RWPE2 (cell line): ENCODE measurements around the gene ADAP2.

Experiments used
- ATAC-seq: fragments of 200-7000 bp; cut with Tn5 transposase; 3 replicates; pipeline ENCODE4 v1.9.1; 2021; ENCODE audit warnings: low read depth
- DNase-seq: peaks from one replicate; pipeline ENCODE4 v3.0.0-alpha.2; 2020; ENCODE audit warnings: low spot score
- H3K27ac ChIP-seq: fragments of 450-650 bp; 2 replicates; pipeline ENCODE4 v1.5.1; 2017; ENCODE audit warnings: mild to moderate bottlenecking; ENCODE audit not compliant: poor library complexity, severe bottlenecking
- H3K27me3 ChIP-seq: fragments of 250-450 bp; sonication (Bioruptor Pico); 2 replicates; pipeline ENCODE4 v1.5.1; 2021; ENCODE audit warnings: mild to moderate bottlenecking, moderate library complexity; ENCODE audit not compliant: insufficient read depth, poor library complexity, severe bottlenecking
- H3K36me3 ChIP-seq: fragments of 250-450 bp; sonication (Bioruptor Pico); 2 replicates; pipeline ENCODE4 v1.5.1; 2020; ENCODE audit warnings: low read depth, mild to moderate bottlenecking, moderate library complexity
- H3K4me1 ChIP-seq: fragments of 250-450 bp; sonication (Bioruptor Pico); 2 replicates; pipeline ENCODE4 v1.5.1; 2021; ENCODE audit warnings: mild to moderate bottlenecking, moderate library complexity; ENCODE audit not compliant: insufficient read depth, poor library complexity, severe bottlenecking
- H3K4me3 ChIP-seq: fragments of 250-450 bp; sonication (Bioruptor Pico); 2 replicates; pipeline ENCODE4 v1.5.1; 2021; ENCODE audit warnings: mild to moderate bottlenecking, moderate library complexity; ENCODE audit not compliant: severe bottlenecking
- H3K9me3 ChIP-seq: fragments of 250-450 bp; sonication (Bioruptor Pico); 2 replicates; pipeline ENCODE4 v1.5.1; 2021; ENCODE audit warnings: mild to moderate bottlenecking, moderate library complexity; ENCODE audit not compliant: severe bottlenecking
- CTCF ChIP-seq: fragments of 450-650 bp; IDR thresholded peaks from one replicate; pipeline ENCODE4 v1.5.1; 2017; ENCODE audit warnings: mild to moderate bottlenecking, moderate library complexity; ENCODE audit not compliant: poor library complexity, severe bottlenecking

ADAP2 gene

GRCh38 chr17:30996486-30996885 is 74.7 kb downstream of the ADAP2 start:
- Histone ChIP-seq H3K9me3 (no peaks in the 10 kb centered on the region), H3K36me3 (peaks cover 22% of the 10 kb centered on the region), H3K4me3 (no peak overlapping the region), H3K27me3 (no peaks in the 10 kb centered on the region), H3K27ac (no peak overlapping the region), H3K4me1 (no peaks in the 10 kb centered on the region)
- TF ChIP-seq CTCF = no peak
- ATAC-seq (no peak), DNase-seq (no peak)

- no peak overlapping the region for H3K4me3 ChIP-seq
- H3K27me3 ChIP-seq = no peaks in the 10 kb centered on the region
- no peaks in the 10 kb centered on the region for H3K9me3 ChIP-seq
- H3K27ac ChIP-seq = no peak overlapping the region
- no peaks in the 10 kb centered on the region for H3K4me1 ChIP-seq
- TF ChIP-seq CTCF = no peak
- ATAC-seq = no peak
- no peak for DNase-seq
- peaks cover 22% of the 10 kb centered on the region for H3K36me3 ChIP-seq
Measured at GRCh38 chr17:30997270-30997669, 75.5 kb downstream of the ADAP2 start.

GRCh38 chr17:30997842-30998241 is 76.1 kb downstream of the ADAP2 start:
- ATAC-seq (no peak), DNase-seq (no peak)
- Histone ChIP-seq H3K36me3 (peaks cover 22% of the 10 kb centered on the region), H3K9me3 (no peaks in the 10 kb centered on the region), H3K27ac (no peak overlapping the region), H3K4me3 (no peak overlapping the region), H3K4me1 (no peaks in the 10 kb centered on the region), H3K27me3 (no peaks in the 10 kb centered on the region)
- TF ChIP-seq CTCF = no peak

GRCh38 chr17:31002047-31002446 is 80.3 kb downstream of the ADAP2 start:
- TF ChIP-seq CTCF = no peak
- ATAC-seq = no peak
- Histone ChIP-seq H3K36me3 (peaks cover 11% of the 10 kb centered on the region), H3K4me1 (no peaks in the 10 kb centered on the region), H3K4me3 (no peak overlapping the region), H3K27me3 (no peaks in the 10 kb centered on the region), H3K9me3 (no peaks in the 10 kb centered on the region), H3K27ac (no peak overlapping the region)
- DNase-seq = no peak

- no peaks in the 10 kb centered on the region for H3K27me3 ChIP-seq
- H3K4me3 ChIP-seq = no peak overlapping the region
- no peak for TF ChIP-seq CTCF
- peaks cover 11% of the 10 kb centered on the region; the same call in 1 of the 2 replicates for H3K36me3 ChIP-seq
- no peak for ATAC-seq
- H3K4me1 ChIP-seq = peaks cover 5% of the 10 kb centered on the region
- DNase-seq = no peak
- H3K27ac ChIP-seq = no peak overlapping the region
- no peaks in the 10 kb centered on the region for H3K9me3 ChIP-seq
Measured at GRCh38 chr17:31003225-31003866, 81.6 kb downstream of the ADAP2 start.
